Measurements from ENCODE around the gene RAB3GAP2. TPM values are rescaled to one million over a fixed set of nuclear protein-coding genes. Genes with fewer than 3 reads are reported as not detected.
"Not testable (repeated sequence)": the region's sequence is repeated elsewhere in the genome, so short reads cannot be mapped to it uniquely, and the experiment has no call there.

RAB3GAP2 gene
- total RNA-seq, 1 donor from 2014 or later, result 26.1 TPM

DNA sequence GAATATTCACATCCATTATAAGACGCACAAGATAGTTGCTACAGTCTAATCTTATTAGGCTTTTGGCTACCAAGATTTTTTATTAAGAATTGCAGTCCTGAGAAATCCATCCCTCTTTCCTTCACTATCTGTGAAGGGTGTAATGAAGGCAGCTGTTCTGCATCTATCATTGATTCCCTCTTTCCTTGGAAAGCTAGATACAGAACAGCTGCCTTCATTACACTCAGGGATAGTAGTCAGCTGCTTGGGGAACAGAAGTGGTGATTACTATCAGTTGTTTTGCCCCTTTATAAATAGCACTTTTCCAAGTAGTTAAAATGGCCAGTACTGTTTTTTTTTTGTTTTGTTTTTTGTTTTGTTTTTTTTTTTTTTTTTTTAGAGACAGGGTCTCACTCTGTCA is 108.1 kb downstream of the RAB3GAP2 start:
- no peaks in the 10 kb centered on the region for H3K27me3 ChIP-seq (ENCODE audit: control insufficient read depth, insufficient read depth, low read length)
- TF ChIP-seq, protein P1, sequence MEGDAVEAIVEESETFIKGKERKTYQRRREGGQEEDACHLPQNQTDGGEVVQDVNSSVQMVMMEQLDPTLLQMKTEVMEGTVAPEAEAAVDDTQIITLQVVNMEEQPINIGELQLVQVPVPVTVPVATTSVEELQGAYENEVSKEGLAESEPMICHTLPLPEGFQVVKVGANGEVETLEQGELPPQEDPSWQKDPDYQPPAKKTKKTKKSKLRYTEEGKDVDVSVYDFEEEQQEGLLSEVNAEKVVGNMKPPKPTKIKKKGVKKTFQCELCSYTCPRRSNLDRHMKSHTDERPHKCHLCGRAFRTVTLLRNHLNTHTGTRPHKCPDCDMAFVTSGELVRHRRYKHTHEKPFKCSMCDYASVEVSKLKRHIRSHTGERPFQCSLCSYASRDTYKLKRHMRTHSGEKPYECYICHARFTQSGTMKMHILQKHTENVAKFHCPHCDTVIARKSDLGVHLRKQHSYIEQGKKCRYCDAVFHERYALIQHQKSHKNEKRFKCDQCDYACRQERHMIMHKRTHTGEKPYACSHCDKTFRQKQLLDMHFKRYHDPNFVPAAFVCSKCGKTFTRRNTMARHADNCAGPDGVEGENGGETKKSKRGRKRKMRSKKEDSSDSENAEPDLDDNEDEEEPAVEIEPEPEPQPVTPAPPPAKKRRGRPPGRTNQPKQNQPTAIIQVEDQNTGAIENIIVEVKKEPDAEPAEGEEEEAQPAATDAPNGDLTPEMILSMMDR (IDR thresholded peaks at IDR 0.05; ENCODE audit: insufficient read depth, low read length, severe bottlenecking), result no peak
- H3K4me3 ChIP-seq (ENCODE audit: low read depth, low read length), result no peak overlapping the region
- no peak for FAIRE-seq
- H3K36me3 ChIP-seq (ENCODE audit: control insufficient read depth, insufficient read depth, low read length), result peaks cover 9% of the 10 kb centered on the region
- DNase-seq (ENCODE audit: low read depth), result no peak

DNA sequence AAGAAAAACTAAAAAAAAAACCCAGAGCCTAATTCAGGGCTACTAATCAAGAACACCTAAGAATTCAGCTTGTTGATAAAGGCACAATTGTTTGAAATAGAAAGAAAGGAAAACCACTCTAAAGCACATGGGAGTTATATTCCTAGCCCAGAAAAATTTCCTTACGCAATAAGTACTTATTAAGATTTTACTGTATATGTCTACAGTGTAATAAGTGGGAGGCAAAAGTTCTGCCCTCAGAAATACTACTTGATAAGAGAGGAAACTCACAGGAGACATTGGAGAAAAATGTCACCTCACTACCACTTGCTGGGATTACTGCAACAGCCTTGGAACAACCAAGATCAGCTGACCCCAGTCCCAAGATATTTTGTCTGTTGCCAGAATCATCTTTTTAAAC is 112.2 kb downstream of the RAB3GAP2 start:
- Histone ChIP-seq H3K27me3 (ENCODE audit: control insufficient read depth, insufficient read depth, low read length) (no peaks in the 10 kb centered on the region), H3K4me3 (ENCODE audit: low read depth, low read length) (no peak overlapping the region), H3K36me3 (ENCODE audit: control insufficient read depth, insufficient read depth, low read length) (peaks cover 8% of the 10 kb centered on the region)
- TF ChIP-seq, protein P1 (IDR thresholded peaks at IDR 0.05; ENCODE audit: insufficient read depth, low read length, severe bottlenecking), result no peak
- no peak for DNase-seq (ENCODE audit: low read depth)
- FAIRE-seq, result no peak

DNA sequence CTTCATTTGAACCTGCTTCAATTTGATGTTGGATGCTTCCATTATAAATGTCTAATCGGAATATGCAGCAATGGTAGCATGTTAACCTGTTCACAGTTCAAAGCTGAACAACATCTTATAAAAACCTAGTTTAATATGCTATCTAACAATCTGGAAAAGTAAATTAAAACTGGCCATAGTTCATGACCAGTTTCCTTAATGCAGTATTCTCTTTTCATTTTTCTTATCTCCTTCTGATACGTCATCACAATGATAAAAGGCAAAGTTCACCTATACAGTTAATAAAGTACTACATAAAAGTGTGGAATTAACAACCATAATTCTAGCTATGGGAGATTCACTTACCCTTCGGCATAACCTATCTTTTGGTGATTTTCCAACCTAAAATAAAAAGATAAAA is 113.2 kb downstream of the RAB3GAP2 start:
- no peak overlapping the region for H3K4me3 ChIP-seq (ENCODE audit: low read depth, low read length)
- DNase-seq (ENCODE audit: low read depth), result no peak
- no peaks in the 10 kb centered on the region for H3K27me3 ChIP-seq (ENCODE audit: control insufficient read depth, insufficient read depth, low read length)
- TF ChIP-seq, protein P1 (IDR thresholded peaks at IDR 0.05; ENCODE audit: insufficient read depth, low read length, severe bottlenecking), result no peak
- FAIRE-seq, result no peak
- H3K36me3 ChIP-seq (ENCODE audit: control insufficient read depth, insufficient read depth, low read length), result peaks cover 8% of the 10 kb centered on the region

DNA sequence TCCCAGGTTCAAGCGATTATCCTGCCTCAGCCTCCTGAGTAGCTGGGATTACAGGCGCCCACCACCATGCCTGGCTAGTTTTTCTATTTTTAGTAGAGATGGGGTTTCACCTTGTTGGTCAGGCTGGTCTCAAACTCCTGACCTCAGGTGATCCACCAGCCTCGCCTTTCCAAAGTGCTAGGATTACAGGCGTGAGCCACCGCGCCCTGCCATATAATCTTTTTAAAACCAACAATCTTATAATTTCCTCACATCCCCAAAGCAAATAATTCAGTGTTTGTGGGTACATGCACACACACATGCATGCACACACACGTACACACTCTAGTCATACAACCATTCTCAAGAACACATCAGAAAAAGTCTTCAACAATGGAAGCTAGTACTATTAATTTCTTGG is 113.7 kb downstream of the RAB3GAP2 start:
- H3K36me3 ChIP-seq (ENCODE audit: control insufficient read depth, insufficient read depth, low read length); H3K4me3 ChIP-seq (ENCODE audit: low read depth, low read length); FAIRE-seq; H3K27me3 ChIP-seq (ENCODE audit: control insufficient read depth, insufficient read depth, low read length); DNase-seq (ENCODE audit: low read depth): not testable (repeated sequence)

DNA sequence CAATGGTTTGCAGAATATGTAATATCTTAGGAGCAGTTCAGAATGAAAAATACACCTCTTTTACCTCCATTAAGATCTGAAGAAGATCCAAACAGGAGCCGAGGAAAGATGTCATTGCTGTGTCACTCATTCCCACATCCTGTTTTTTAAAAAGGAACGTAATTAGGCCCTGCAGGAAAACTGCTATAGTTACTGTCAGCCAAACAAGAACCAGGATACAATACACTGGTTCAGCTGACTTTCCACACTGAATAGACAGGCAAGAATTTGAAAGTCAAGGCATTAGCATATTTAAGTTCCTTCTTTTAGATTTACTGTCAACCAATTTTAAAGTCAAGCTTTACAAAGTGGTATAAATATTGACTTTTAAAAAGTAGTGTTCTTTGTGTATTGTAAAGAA is 114.5 kb downstream of the RAB3GAP2 start:
- no peak for DNase-seq (ENCODE audit: low read depth)
- Histone ChIP-seq H3K27me3 (ENCODE audit: control insufficient read depth, insufficient read depth, low read length) (no peaks in the 10 kb centered on the region), H3K36me3 (ENCODE audit: control insufficient read depth, insufficient read depth, low read length) (peaks cover 8% of the 10 kb centered on the region), H3K4me3 (ENCODE audit: low read depth, low read length) (no peak overlapping the region)
- FAIRE-seq, result no peak
- TF ChIP-seq, protein P1 (IDR thresholded peaks at IDR 0.05; ENCODE audit: insufficient read depth, low read length, severe bottlenecking), result no peak

DNA sequence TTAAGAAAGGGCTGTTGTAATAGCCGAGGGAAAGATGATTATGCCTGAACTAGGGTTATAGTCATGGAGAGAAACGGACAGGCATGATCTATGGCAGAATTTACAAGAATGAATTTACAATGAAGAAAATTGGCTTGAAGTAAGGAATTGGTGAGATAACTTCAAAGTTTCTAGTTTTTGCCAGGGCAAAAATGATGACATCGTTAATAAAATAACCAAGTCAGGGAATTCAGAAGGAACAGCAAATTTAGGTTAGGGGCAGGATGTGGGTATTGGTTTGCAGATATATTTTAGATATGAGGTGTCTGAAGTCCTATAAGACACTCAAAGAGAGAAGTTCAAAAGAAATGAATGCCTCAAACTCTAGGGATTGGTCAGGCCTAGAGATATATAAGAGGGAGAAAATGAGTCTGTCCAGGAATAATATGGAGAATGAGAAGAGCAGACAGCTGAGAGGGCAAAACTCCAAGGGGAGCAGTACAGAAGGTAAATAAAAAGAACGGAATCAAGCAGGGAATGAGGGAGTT is 115.6 kb downstream of the RAB3GAP2 start:
- H3K36me3 ChIP-seq (ENCODE audit: control insufficient read depth, insufficient read depth, low read length), result peaks cover 8% of the 10 kb centered on the region
- no peak overlapping the region for H3K4me3 ChIP-seq (ENCODE audit: low read depth, low read length)
- FAIRE-seq, result no peak
- no peaks in the 10 kb centered on the region for H3K27me3 ChIP-seq (ENCODE audit: control insufficient read depth, insufficient read depth, low read length)
- TF ChIP-seq, protein P1 (IDR thresholded peaks at IDR 0.05; ENCODE audit: insufficient read depth, low read length, severe bottlenecking), result no peak
- no peak for DNase-seq (ENCODE audit: low read depth)
